Measurements from ENCODE around the gene ARHGEF7.

GRCh38 chr13:111099290-111099689 lies 15.8 kb upstream of the ARHGEF7 start:
- TF ChIP-seq CTCF (IDR thresholded peaks at IDR 0.05): no peak
- TF ChIP-seq POLR2A (IDR thresholded peaks at IDR 0.05): no peak
